ENCODE measurements around the gene NES. TPM values are rescaled to one million over a fixed set of nuclear protein-coding genes. Genes with fewer than 3 reads are reported as not detected.

The NES gene
- total and polyA plus RNA-seq, 2 experiments from 2014 or later = 25.0 to 95.9 TPM

DNA sequence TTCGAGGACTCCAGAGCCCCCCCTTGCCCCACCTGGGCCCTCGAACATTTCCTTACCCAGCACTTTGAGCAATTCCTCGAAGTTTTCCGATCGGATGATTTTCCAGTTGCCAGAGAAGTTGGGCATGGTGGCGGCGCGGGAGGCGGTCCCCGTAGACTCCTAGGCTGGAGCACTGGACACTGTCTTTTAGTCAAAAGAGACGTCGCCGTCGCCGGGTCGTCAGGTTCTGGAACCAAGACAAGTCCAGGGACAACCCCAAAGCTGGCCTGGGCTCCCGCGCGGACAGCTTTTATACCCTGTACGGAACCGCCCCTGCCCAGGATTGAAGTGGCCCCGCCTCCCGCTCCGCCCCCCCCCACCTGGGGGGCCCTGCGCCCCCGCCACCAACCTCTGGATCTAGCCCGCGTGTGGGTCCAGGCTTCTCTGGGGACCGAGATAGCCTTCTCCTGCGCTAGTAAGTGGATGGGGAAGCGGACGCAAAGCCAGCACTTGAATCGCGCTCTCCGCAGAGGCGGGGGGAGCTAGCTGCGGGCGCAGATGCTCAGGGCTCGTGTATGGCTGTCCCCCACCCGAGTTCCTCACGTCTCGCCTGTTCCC is 28.2 kb upstream of the NES start, which contains the start of gene CRABP2:
CRABP2 (minus strand) TSS at position 263 of the 597 bp plus-strand sequence; CDS start at position 126, 137 bp downstream.
- Histone ChIP-seq H3K4me2 (peak within 1 kb of the TSS; percentile 92), H4K20me1 (replicated peaks; ENCODE audit: insufficient read depth) (no peaks in the 10 kb centered on the region; the same call in 1 of the 2 replicates), H3K27ac (ENCODE audit: low read depth) (peak within 1 kb of the TSS; percentile 98), H3K4me1 (ENCODE audit: insufficient read depth) (peaks cover 56% of the 10 kb centered on the region), H3K36me3 (ENCODE audit: insufficient read depth) (no peaks in the 10 kb centered on the region), H3K27me3 (ENCODE audit: insufficient read depth) (peaks cover 30% of the 10 kb centered on the region), H3F3A (replicated peaks; ENCODE audit: low read depth) (peaks cover 29% of the 10 kb centered on the region), H3K4me3 (peak within 1 kb of the TSS; percentile 67), H3K79me2 (replicated peaks; ENCODE audit: insufficient read depth) (peaks cover 13% of the 10 kb centered on the region), H3K9me2 (ENCODE audit: insufficient read depth) (no peaks in the 10 kb centered on the region), H2AFZ (peak within 1 kb of the TSS; percentile 87)
- H3K4me1 Mint-ChIP-seq = peaks cover 56% of the 10 kb centered on the region
- H3K27me3 Mint-ChIP-seq (ENCODE audit: insufficient read depth, low read depth, poor library complexity) = peaks cover 29% of the 10 kb centered on the region
- DNase-seq (ENCODE audit: low spot score) = peak; percentile 72
- H3K4me3 Mint-ChIP-seq = peak within 1 kb of the TSS; percentile 83
- ATAC-seq = peak; percentile 11
- H3K36me3 Mint-ChIP-seq (ENCODE audit: low read depth) = peaks cover 17% of the 10 kb centered on the region
- TF ChIP-seq EZH2 (IDR thresholded peaks at IDR 0.05; ENCODE audit: low read depth, unreplicated experiment) (peak; percentile 31), ZNF114 (CRISPR knock-in tag; IDR thresholded peaks at IDR 0.05) (peak; percentile 85; the same call in 1 of the 2 replicates), STAT1 (IDR thresholded peaks at IDR 0.05; ENCODE audit: unreplicated experiment) (no peak), POLR2AphosphoS5 (IDR thresholded peaks at IDR 0.05; ENCODE audit: low read depth) (peak; percentile 57)
- TF ChIP-seq, protein P1, sequence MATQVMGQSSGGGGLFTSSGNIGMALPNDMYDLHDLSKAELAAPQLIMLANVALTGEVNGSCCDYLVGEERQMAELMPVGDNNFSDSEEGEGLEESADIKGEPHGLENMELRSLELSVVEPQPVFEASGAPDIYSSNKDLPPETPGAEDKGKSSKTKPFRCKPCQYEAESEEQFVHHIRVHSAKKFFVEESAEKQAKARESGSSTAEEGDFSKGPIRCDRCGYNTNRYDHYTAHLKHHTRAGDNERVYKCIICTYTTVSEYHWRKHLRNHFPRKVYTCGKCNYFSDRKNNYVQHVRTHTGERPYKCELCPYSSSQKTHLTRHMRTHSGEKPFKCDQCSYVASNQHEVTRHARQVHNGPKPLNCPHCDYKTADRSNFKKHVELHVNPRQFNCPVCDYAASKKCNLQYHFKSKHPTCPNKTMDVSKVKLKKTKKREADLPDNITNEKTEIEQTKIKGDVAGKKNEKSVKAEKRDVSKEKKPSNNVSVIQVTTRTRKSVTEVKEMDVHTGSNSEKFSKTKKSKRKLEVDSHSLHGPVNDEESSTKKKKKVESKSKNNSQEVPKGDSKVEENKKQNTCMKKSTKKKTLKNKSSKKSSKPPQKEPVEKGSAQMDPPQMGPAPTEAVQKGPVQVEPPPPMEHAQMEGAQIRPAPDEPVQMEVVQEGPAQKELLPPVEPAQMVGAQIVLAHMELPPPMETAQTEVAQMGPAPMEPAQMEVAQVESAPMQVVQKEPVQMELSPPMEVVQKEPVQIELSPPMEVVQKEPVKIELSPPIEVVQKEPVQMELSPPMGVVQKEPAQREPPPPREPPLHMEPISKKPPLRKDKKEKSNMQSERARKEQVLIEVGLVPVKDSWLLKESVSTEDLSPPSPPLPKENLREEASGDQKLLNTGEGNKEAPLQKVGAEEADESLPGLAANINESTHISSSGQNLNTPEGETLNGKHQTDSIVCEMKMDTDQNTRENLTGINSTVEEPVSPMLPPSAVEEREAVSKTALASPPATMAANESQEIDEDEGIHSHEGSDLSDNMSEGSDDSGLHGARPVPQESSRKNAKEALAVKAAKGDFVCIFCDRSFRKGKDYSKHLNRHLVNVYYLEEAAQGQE (IDR thresholded peaks at IDR 0.05; ENCODE audit: unreplicated experiment) = no peak
- TF ChIP-seq, protein P2, sequence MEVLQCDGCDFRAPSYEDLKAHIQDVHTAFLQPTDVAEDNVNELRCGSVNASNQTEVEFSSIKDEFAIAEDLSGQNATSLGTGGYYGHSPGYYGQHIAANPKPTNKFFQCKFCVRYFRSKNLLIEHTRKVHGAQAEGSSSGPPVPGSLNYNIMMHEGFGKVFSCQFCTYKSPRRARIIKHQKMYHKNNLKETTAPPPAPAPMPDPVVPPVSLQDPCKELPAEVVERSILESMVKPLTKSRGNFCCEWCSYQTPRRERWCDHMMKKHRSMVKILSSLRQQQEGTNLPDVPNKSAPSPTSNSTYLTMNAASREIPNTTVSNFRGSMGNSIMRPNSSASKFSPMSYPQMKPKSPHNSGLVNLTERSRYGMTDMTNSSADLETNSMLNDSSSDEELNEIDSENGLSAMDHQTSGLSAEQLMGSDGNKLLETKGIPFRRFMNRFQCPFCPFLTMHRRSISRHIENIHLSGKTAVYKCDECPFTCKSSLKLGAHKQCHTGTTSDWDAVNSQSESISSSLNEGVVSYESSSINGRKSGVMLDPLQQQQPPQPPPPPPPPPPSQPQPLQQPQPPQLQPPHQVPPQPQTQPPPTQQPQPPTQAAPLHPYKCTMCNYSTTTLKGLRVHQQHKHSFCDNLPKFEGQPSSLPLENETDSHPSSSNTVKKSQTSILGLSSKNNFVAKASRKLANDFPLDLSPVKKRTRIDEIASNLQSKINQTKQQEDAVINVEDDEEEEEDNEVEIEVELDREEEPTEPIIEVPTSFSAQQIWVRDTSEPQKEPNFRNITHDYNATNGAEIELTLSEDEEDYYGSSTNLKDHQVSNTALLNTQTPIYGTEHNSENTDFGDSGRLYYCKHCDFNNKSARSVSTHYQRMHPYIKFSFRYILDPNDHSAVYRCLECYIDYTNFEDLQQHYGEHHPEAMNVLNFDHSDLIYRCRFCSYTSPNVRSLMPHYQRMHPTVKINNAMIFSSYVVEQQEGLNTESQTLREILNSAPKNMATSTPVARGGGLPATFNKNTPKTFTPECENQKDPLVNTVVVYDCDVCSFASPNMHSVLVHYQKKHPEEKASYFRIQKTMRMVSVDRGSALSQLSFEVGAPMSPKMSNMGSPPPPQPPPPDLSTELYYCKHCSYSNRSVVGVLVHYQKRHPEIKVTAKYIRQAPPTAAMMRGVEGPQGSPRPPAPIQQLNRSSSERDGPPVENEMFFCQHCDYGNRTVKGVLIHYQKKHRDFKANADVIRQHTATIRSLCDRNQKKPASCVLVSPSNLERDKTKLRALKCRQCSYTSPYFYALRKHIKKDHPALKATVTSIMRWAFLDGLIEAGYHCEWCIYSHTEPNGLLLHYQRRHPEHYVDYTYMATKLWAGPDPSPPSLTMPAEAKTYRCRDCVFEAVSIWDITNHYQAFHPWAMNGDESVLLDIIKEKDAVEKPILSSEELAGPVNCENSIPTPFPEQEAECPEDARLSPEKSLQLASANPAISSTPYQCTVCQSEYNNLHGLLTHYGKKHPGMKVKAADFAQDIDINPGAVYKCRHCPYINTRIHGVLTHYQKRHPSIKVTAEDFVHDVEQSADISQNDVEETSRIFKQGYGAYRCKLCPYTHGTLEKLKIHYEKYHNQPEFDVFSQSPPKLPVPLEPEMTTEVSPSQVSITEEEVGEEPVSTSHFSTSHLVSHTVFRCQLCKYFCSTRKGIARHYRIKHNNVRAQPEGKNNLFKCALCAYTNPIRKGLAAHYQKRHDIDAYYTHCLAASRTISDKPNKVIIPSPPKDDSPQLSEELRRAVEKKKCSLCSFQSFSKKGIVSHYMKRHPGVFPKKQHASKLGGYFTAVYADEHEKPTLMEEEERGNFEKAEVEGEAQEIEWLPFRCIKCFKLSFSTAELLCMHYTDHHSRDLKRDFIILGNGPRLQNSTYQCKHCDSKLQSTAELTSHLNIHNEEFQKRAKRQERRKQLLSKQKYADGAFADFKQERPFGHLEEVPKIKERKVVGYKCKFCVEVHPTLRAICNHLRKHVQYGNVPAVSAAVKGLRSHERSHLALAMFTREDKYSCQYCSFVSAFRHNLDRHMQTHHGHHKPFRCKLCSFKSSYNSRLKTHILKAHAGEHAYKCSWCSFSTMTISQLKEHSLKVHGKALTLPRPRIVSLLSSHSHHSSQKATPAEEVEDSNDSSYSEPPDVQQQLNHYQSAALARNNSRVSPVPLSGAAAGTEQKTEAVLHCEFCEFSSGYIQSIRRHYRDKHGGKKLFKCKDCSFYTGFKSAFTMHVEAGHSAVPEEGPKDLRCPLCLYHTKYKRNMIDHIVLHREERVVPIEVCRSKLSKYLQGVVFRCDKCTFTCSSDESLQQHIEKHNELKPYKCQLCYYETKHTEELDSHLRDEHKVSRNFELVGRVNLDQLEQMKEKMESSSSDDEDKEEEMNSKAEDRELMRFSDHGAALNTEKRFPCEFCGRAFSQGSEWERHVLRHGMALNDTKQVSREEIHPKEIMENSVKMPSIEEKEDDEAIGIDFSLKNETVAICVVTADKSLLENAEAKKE (CRISPR knock-in tag; IDR thresholded peaks at IDR 0.05) = no peak
- H3K27ac Mint-ChIP-seq = peak within 1 kb of the TSS; percentile 96
- H3K9me3 Mint-ChIP-seq = no peaks in the 10 kb centered on the region
